ENCODE measurements around the gene FAAH.

- TF ChIP-seq CTCF (IDR thresholded peaks at IDR 0.05) (no peak), ATF2 (CRISPR knock-in tag; IDR thresholded peaks at IDR 0.05; ENCODE audit: borderline replicate concordance, low read depth) (no peak), SMAD4 (CRISPR knock-in tag; IDR thresholded peaks at IDR 0.05) (peak; percentile 53; the same call in 1 of the 2 replicates), FOXP1 (CRISPR knock-in tag; IDR thresholded peaks at IDR 0.05; ENCODE audit: borderline replicate concordance) (peak; percentile 98), E2F4 (CRISPR knock-in tag; IDR thresholded peaks at IDR 0.05; ENCODE audit: borderline replicate concordance, low read depth) (peak; percentile 67; the same call in 1 of the 2 replicates), SP1 (CRISPR knock-in tag; conservative IDR thresholded peaks at IDR 0.05) (peak; percentile 90), CREM (CRISPR knock-in tag; IDR thresholded peaks at IDR 0.05) (peak; percentile 90), ZMAT4 (CRISPR knock-in tag; IDR thresholded peaks at IDR 0.05) (no peak), USF1 (CRISPR knock-in tag; IDR thresholded peaks at IDR 0.05) (peak; percentile 53; the same call in 1 of the 2 replicates), ATF1 (CRISPR knock-in tag; IDR thresholded peaks at IDR 0.05) (no peak), NFE2L1 (CRISPR knock-in tag; IDR thresholded peaks at IDR 0.05) (peak; percentile 92; the same call in 1 of the 2 replicates), ATF6 (CRISPR knock-in tag; IDR thresholded peaks at IDR 0.05) (no peak)
These were observed at the start of gene FAAH for GRCh38 chr1:46394108-46394871.

All from WTC11 (cell line).